HCT116 (cell line): Measurements from ENCODE around the gene KIFC3. TPM values are rescaled to one million over a fixed set of nuclear protein-coding genes. Genes with fewer than 3 reads are reported as not detected.

Experiments used
- ATAC-seq: fragments of 200-7000 bp; cut with Tn5 transposase; 2 replicates; pipeline ENCODE4 v1.9.1; 2020; ENCODE audit warnings: mild to moderate bottlenecking, moderate library complexity
- BruUV-seq: library from RNA; stranded (reverse); fragments of 400-500 nt; replicated peaks from 2 replicates; lab custom pipeline; 2021; lab: Mats Ljungman, UMichigan
- CTCF ChIA-PET: fragments of 300-600 bp; sonication (Branson Sonifier 250); formaldehyde crosslinking; loops from one replicate; lab custom pipeline; 2021; ENCODE audit warnings: antibody characterized with exemption; lab: Charles Lee
- POLR2A ChIA-PET: fragments of 300-600, 350-600 bp; sonication (Branson Sonifier 250); formaldehyde crosslinking; loops from one replicate; lab custom pipeline; 2021; ENCODE audit warnings: antibody characterized with exemption; lab: Charles Lee
- RAD21 ChIA-PET, 2 experiments: fragments of 300-600 bp; sonication (Branson Sonifier 250); formaldehyde crosslinking; loops; one replicate each; lab custom pipeline; 2023; ENCODE audit warnings: low total read pairs in 2 of 2; ENCODE audit not compliant: uncharacterized antibody in 2 of 2, unreplicated experiment in 2 of 2, low non-redundant PET in 1 of 2; lab: Charles Lee
- DNase-seq: peaks from one replicate; pipeline ENCODE4 v3.0.0-alpha.2; 2010; ENCODE audit warnings: low read depth, low spot score
- H2AFZ ChIP-seq: fragments of 200-600 bp; shearing (Covaris generic), sonication (generic); 2 replicates; pipeline ENCODE4 v1.6.1; 2017; ENCODE audit warnings: low read depth, mixed run types, mixed read lengths, antibody characterized with exemption, low read length; ENCODE audit not compliant: poor library complexity, severe bottlenecking
- H3K27ac ChIP-seq: 2 replicates; pipeline ENCODE4 v1.5.1; 2012; ENCODE audit warnings: low read depth, low read length
- H3K27me3 ChIP-seq: fragments of 200-600 bp; sonication (generic); 2 replicates; pipeline ENCODE4 v1.6.1; 2016; ENCODE audit warnings: mixed run types, low read length, mixed read lengths; ENCODE audit not compliant: insufficient read depth
- H3K36me3 ChIP-seq, 2 experiments: fragments of 200-500 bp in 1 of 2; fragments of 200-600 bp in 1 of 2; sonication (Bioruptor generic) in 1 of 2; sonication (generic) in 1 of 2; 2 replicates each; pipeline versions ENCODE4 v1.5.1 to v1.6.1; 2014 to 2016; ENCODE audit warnings: low read length in 2 of 2, inconsistent platforms in 1 of 2, mixed read lengths in 1 of 2, mixed run types in 1 of 2; ENCODE audit not compliant: insufficient read depth in 2 of 2, control insufficient read depth in 1 of 2
- H3K4me1 ChIP-seq, 2 experiments: fragments of 200-600 bp in 1 of 2; sonication (generic) in 1 of 2; 2 replicates each; pipeline versions ENCODE4 v1.5.1 to v1.6.1; 2012 to 2017; ENCODE audit warnings: low read length in 2 of 2, inconsistent platforms in 1 of 2, mild to moderate bottlenecking in 1 of 2, mixed read lengths in 1 of 2, mixed run types in 1 of 2, moderate library complexity in 1 of 2; ENCODE audit not compliant: insufficient read depth in 2 of 2, control insufficient read depth in 1 of 2
- H3K4me2 ChIP-seq: fragments of 200-600 bp; sonication (generic); 2 replicates; pipeline ENCODE4 v1.6.1; 2017; ENCODE audit warnings: mixed run types, low read length, mixed read lengths
- H3K4me3 ChIP-seq, 2 experiments: fragments of 200-600 bp in 1 of 2; sonication (generic) in 1 of 2; replicated peaks in 1 of 2; 2 replicates each; pipeline ENCODE4 v1.5.1; 2011 to 2016; ENCODE audit warnings: low read length in 2 of 2, control low read depth in 1 of 2, low read depth in 1 of 2, mild to moderate bottlenecking in 1 of 2, mixed read lengths in 1 of 2, mixed run types in 1 of 2
- H3K79me2 ChIP-seq: fragments of 200-600 bp; sonication (generic); 2 replicates; pipeline ENCODE4 v1.6.1; 2017; ENCODE audit warnings: mild to moderate bottlenecking, mixed run types, low read length, moderate library complexity, mixed read lengths; ENCODE audit not compliant: insufficient read depth
- H3K9ac ChIP-seq: fragments of 200-600 bp; sonication (generic); 2 replicates; pipeline ENCODE4 v1.6.1; 2016; ENCODE audit warnings: low read length, mixed read lengths
- H3K9me2 ChIP-seq: fragments of 200-600 bp; sonication (generic), shearing (Covaris generic); 2 replicates; pipeline ENCODE4 v1.6.1; 2017; ENCODE audit warnings: mixed run types, mild to moderate bottlenecking, moderate library complexity; ENCODE audit not compliant: insufficient read depth
- H3K9me3 ChIP-seq, 2 experiments: fragments of 200-500 bp in 1 of 2; fragments of 200-600 bp in 1 of 2; sonication (Bioruptor generic) in 1 of 2; sonication (generic) in 1 of 2; 2 replicates each; pipeline ENCODE4 v1.6.1; 2014 to 2017; ENCODE audit warnings: low read length in 2 of 2, mixed read lengths in 2 of 2, inconsistent platforms in 1 of 2, low read depth in 1 of 2, mild to moderate bottlenecking in 1 of 2, mixed run types in 1 of 2, moderate library complexity in 1 of 2; ENCODE audit not compliant: control insufficient read depth in 1 of 2, insufficient read depth in 1 of 2
- H4K20me1 ChIP-seq: fragments of 200-600 bp; sonication (generic), shearing (Covaris generic); 2 replicates; pipeline ENCODE4 v1.6.1; 2017; ENCODE audit warnings: mixed run types, mild to moderate bottlenecking, moderate library complexity; ENCODE audit not compliant: insufficient read depth
- ATF3 ChIP-seq: IDR thresholded peaks from 2 replicates; pipeline ENCODE4 v1.6.1; 2012
- CBX3 ChIP-seq: IDR thresholded peaks from 2 replicates; pipeline ENCODE4 v1.6.1; 2012; ENCODE audit warnings: low read depth
- CEBPB ChIP-seq: IDR thresholded peaks from 2 replicates; pipeline ENCODE4 v1.6.1; 2012; ENCODE audit warnings: low read depth
- CTCF ChIP-seq, 3 experiments: fragments of 200-600 bp in 1 of 3; sonication (generic) in 1 of 3; IDR thresholded peaks in 2 of 3; conservative IDR thresholded peaks in 1 of 3; 2 replicates each; pipeline ENCODE4 v1.5.1; 2012 to 2017; ENCODE audit warnings: low read depth in 2 of 3, low read length in 2 of 3, antibody characterized with exemption in 1 of 3, borderline replicate concordance in 1 of 3, control low read depth in 1 of 3, mild to moderate bottlenecking in 1 of 3, mixed read lengths in 1 of 3, mixed run types in 1 of 3, moderate library complexity in 1 of 3; ENCODE audit not compliant: insufficient read depth in 1 of 3
- EGR1 ChIP-seq: IDR thresholded peaks from 2 replicates; pipeline ENCODE4 v1.6.1; 2012; ENCODE audit warnings: low read depth
- ELF1 ChIP-seq: IDR thresholded peaks from 2 replicates; pipeline ENCODE4 v1.6.1; 2012; ENCODE audit warnings: low read depth, borderline replicate concordance
- EZH2 ChIP-seq: fragments of 200-600 bp; sonication (generic); IDR thresholded peaks from 2 replicates; pipeline ENCODE4 v1.6.1; 2017; ENCODE audit warnings: antibody characterized with exemption, mixed run types
- EZH2phosphoT487 ChIP-seq: fragments of 200-600 bp; IDR thresholded peaks from 2 replicates; pipeline ENCODE4 v1.6.1; 2018; ENCODE audit warnings: antibody characterized with exemption, borderline replicate concordance
- JUND ChIP-seq: IDR thresholded peaks from 2 replicates; pipeline ENCODE4 v1.6.1; 2012
- MAX ChIP-seq: IDR thresholded peaks from 2 replicates; pipeline ENCODE4 v1.6.1; 2012
- POLR2A ChIP-seq: IDR thresholded peaks from 2 replicates; pipeline ENCODE4 v1.7.0; 2011; ENCODE audit warnings: borderline replicate concordance; ENCODE audit not compliant: insufficient read depth, insufficient read length; ENCODE audit errors: extremely low read depth
- POLR2AphosphoS5 ChIP-seq: IDR thresholded peaks from 2 replicates; pipeline ENCODE4 v1.6.1; 2011; ENCODE audit warnings: mild to moderate bottlenecking, low read depth, low read length, moderate library complexity
- RAD21 ChIP-seq: IDR thresholded peaks from 2 replicates; pipeline ENCODE4 v1.6.1; 2012; ENCODE audit warnings: low read depth, mild to moderate bottlenecking
- TCF7L2 ChIP-seq: IDR thresholded peaks from 2 replicates; pipeline ENCODE4 v1.7.0; 2011; ENCODE audit warnings: borderline replicate concordance, inconsistent platforms; ENCODE audit not compliant: insufficient read depth, insufficient read length; ENCODE audit errors: extremely low read depth
- intact Hi-C: fragments of 100-400 bp; cut with micrococcal nuclease; formaldehyde crosslinking; loops from 2 replicates; pipeline ENCODE4 v1.10.0; 2022
- total RNA-seq: library from RNA; stranded (reverse); gene quantifications from one replicate; pipeline ENCODE4 v1.2.1, GENCODE V29; 2021; ENCODE audit not compliant: unreplicated experiment

KIFC3 gene
- total RNA-seq, 1 experiment from 2014 or later = 31.9 TPM

GRCh38 chr16:57725151-57725550, 77.1 kb downstream of the KIFC3 start (continued):
- TF ChIP-seq CTCF (IDR thresholded peaks at IDR 0.05 in 2 of 3, conservative IDR thresholded peaks at IDR 0.05 in 1 of 3; ENCODE audit: borderline replicate concordance in 1 of 3, insufficient read depth in 1 of 3, low read depth in 2 of 3, low read length in 2 of 3) (no peak), JUND (no peak), MAX (no peak), CBX3 (no peak), CEBPB (no peak), POLR2AphosphoS5 (no peak), RAD21 (no peak), ATF3 (no peak), EZH2 (no peak), TCF7L2 (no peak)

GRCh38 chr16:57724531-57724930, 77.8 kb downstream of the KIFC3 start:
- no peak for TF ChIP-seq EGR1
- no peak for TF ChIP-seq POLR2A
- no peak for TF ChIP-seq ATF3
- no peak for TF ChIP-seq ELF1
- no peak for TF ChIP-seq RAD21
- TF ChIP-seq EZH2phosphoT487 = no peak
- no peak for TF ChIP-seq JUND
- TF ChIP-seq EZH2 = no peak
- H4K20me1 ChIP-seq = no peaks in the 10 kb centered on the region
- no TSS peak for BruUV-seq
- intact Hi-C loops = loop anchor here (10.0 kb wide), 1 partner anchor 280 kb away; the partner anchor contains the start of genes USB1 and ZNF319
- no peaks in the 10 kb centered on the region for H3K9me2 ChIP-seq
- H3K4me2 ChIP-seq = no peak overlapping the region
- H3K36me3 ChIP-seq = no peaks in the 10 kb centered on the region
- DNase-seq (no peak), ATAC-seq (no peak)
- H3K4me1 ChIP-seq = no peaks in the 10 kb centered on the region
- no peaks in the 10 kb centered on the region for H3K27me3 ChIP-seq
- H3K9ac ChIP-seq = no peak overlapping the region
- ChIA-PET RAD21 (no interaction called here), POLR2A (interaction anchor here (1.1 kb wide), 1 partner anchor 11 kb away, joined by 3 read pairs; the partner anchor contains the start of gene KATNB1), CTCF (no interaction called here)
- H3K9me3 ChIP-seq = no peaks in the 10 kb centered on the region
- H3K27ac ChIP-seq = no peak overlapping the region
- no peak overlapping the region for H3K4me3 ChIP-seq
- no peak overlapping the region for H2AFZ ChIP-seq
- H3K79me2 ChIP-seq = no peaks in the 10 kb centered on the region
